Stimulated activated naive CD8-positive, alpha-beta T cell treated with anti-CD3 and anti-CD28 coated beads, Interleukin-15, amount 100 ng/mL, for 72 hours (primary cell): ENCODE measurements around the gene PMM2.
"Not testable (repeated sequence)": the region's sequence is repeated elsewhere in the genome, so short reads cannot be mapped to it uniquely, and the experiment has no call there.

Source experiments
- ATAC-seq: fragments of 150-1000 bp; cut with Tn5 transposase; 2 replicates; pipeline ENCODE4 v1.10.0; 2021; ENCODE audit warnings: mild to moderate bottlenecking, moderate library complexity
- DNase-seq, 2 donors: peaks; one replicate each; pipeline ENCODE4 v3.0.0; 2021 to 2022
- H3K27ac Mint-ChIP-seq, 2 donors: one replicate each; pipeline ENCODE4 v1.8.0; 2022; ENCODE audit warnings: mild to moderate bottlenecking in 2 of 2, mixed read lengths in 2 of 2, moderate library complexity in 2 of 2
- H3K27me3 Mint-ChIP-seq: one replicate; pipeline ENCODE4 v1.8.0; 2022; ENCODE audit warnings: mixed read lengths
- H3K4me1 Mint-ChIP-seq: one replicate; pipeline ENCODE4 v1.8.0; 2022; ENCODE audit warnings: mild to moderate bottlenecking, mixed read lengths
- H3K4me3 Mint-ChIP-seq, 2 donors: one replicate each; pipeline ENCODE4 v1.8.0; 2022; ENCODE audit warnings: mild to moderate bottlenecking in 2 of 2, mixed read lengths in 2 of 2, moderate library complexity in 1 of 2
- H3K9me3 Mint-ChIP-seq, 2 donors: one replicate each; pipeline ENCODE4 v1.8.0; 2022; ENCODE audit warnings: mixed read lengths in 2 of 2

Gene PMM2

GRCh38 chr16:8828541-8829165 is 31.0 kb downstream of the PMM2 start:
- DNase-seq, result no peak
- no peak for ATAC-seq
- H3K27me3 Mint-ChIP-seq, result no peaks in the 10 kb centered on the region
- H3K27ac Mint-ChIP-seq, result peak overlapping the region in 1 of 2 donors; percentile 78
- no peaks in the 10 kb centered on the region for H3K9me3 Mint-ChIP-seq
- H3K4me3 Mint-ChIP-seq, result no peak overlapping the region
- peaks cover 27% of the 10 kb centered on the region for H3K4me1 Mint-ChIP-seq

DNA sequence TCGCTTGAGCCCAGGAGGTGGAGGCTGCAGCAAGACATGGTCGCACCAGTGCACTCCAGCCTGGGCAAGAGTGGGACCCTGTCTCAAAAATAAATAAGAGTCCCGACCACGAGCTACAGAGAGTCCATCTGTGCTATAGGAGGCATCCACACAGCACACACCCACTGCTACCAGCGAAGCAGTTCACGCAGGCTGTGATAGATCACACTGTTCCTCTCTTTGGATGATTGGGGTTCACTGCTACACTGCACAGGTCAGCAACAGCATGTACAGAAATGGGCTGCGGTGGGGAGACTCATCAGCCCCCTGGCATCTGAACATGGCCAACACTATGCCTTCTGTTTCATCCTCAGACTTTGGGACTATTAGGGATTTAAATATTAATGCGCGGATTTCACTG is 33.8 kb downstream of the PMM2 start:
- no peak for ATAC-seq
- no peak for DNase-seq
- peaks cover 27% of the 10 kb centered on the region for H3K4me1 Mint-ChIP-seq
- no peaks in the 10 kb centered on the region for H3K9me3 Mint-ChIP-seq
- peak overlapping the region in 1 of 2 donors; percentile 75 for H3K27ac Mint-ChIP-seq
- no peak overlapping the region for H3K4me3 Mint-ChIP-seq
- H3K27me3 Mint-ChIP-seq, result no peaks in the 10 kb centered on the region

DNA sequence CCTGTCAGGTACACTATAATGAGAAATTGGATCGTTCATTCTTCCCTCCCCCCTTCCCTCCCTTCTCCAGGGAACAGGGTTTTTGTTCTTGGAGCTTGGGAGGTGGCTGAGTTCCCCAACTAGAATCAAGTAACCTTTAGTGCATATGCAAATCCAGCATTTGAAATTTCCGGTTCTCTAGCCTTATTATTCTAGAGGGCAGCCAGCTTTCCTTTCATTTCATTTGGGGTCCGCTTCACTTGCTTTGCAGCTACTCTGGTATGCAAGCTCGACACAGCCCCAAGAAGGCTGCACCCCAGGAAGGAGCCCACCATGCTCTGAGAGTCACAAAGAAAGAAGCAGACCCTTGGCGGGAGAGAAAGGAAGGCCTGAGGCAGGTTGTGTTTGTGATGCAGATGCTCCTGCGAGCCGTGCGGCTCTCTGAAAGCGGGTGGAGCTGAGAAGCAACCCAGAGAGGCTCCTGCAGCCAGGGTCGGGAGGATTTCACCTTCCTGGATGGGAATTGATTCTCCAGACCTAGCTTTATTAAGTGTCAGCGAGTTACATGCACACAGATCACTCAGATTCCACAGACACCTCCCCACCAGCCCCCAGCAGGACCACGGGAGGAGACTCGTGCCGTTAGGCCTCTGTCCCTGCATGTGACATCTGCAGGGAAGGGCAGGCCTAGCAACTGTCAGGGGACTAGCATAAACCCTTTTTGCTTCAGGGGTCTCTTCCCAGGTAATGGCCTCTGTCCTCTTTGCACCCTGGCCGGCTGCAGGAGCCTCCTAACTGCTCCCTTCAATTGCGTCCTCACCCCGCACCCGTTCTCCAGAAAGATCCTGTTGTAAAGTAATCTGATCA is 34.5 kb downstream of the PMM2 start:
- no peak for DNase-seq
- Mint-ChIP-seq H3K4me3 (no peak overlapping the region), H3K27me3 (no peaks in the 10 kb centered on the region), H3K27ac (peak overlapping the region; percentile 83), H3K9me3 (no peaks in the 10 kb centered on the region), H3K4me1 (peaks cover 27% of the 10 kb centered on the region)
- no peak for ATAC-seq

GRCh38 chr16:8832717-8833105 is 35.1 kb downstream of the PMM2 start:
- H3K27ac Mint-ChIP-seq, result peak overlapping the region; percentile 75 to 84
- H3K9me3 Mint-ChIP-seq, result no peaks in the 10 kb centered on the region
- H3K4me3 Mint-ChIP-seq, result no peak overlapping the region
- peaks cover 27% of the 10 kb centered on the region for H3K4me1 Mint-ChIP-seq
- no peaks in the 10 kb centered on the region for H3K27me3 Mint-ChIP-seq
- DNase-seq (no peak), ATAC-seq (peak; percentile 50)

DNA sequence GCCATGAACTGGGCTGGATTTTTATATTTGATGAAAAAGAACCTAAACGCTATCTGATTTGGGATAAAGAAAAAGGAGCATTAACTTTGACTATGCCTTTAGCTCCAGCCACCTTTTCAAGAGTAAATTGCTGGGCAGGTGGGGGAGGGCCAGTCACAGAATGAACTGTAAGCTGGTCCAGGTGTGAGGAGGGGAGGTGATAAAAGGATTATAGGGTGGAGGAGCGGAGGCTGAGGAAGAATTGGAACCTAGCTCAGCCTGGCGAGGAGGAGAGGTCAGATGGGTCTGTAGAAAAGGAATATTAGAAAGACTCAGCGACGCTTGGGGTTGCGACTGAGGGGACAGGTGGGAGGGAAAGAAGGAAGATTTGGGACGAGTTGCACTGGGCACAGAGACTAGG is 39.2 kb downstream of the PMM2 start:
- H3K27ac Mint-ChIP-seq, H3K4me3 Mint-ChIP-seq, H3K27me3 Mint-ChIP-seq, H3K9me3 Mint-ChIP-seq, ATAC-seq, DNase-seq: not testable (repeated sequence)
- peaks cover 14% of the 10 kb centered on the region for H3K4me1 Mint-ChIP-seq

GRCh38 chr16:8837594-8837993 is 40.0 kb downstream of the PMM2 start:
- H3K4me3 Mint-ChIP-seq, DNase-seq, H3K27ac Mint-ChIP-seq, H3K27me3 Mint-ChIP-seq, ATAC-seq, H3K4me1 Mint-ChIP-seq, H3K9me3 Mint-ChIP-seq: not testable (repeated sequence)

- not testable (repeated sequence) for H3K27me3 Mint-ChIP-seq, H3K4me1 Mint-ChIP-seq, DNase-seq, ATAC-seq, H3K4me3 Mint-ChIP-seq, H3K9me3 Mint-ChIP-seq
- H3K27ac Mint-ChIP-seq, result peak overlapping the region in 1 of 2 donors; percentile 47
These were observed 44.4 kb downstream of the PMM2 start for GRCh38 chr16:8842016-8842415.

DNA sequence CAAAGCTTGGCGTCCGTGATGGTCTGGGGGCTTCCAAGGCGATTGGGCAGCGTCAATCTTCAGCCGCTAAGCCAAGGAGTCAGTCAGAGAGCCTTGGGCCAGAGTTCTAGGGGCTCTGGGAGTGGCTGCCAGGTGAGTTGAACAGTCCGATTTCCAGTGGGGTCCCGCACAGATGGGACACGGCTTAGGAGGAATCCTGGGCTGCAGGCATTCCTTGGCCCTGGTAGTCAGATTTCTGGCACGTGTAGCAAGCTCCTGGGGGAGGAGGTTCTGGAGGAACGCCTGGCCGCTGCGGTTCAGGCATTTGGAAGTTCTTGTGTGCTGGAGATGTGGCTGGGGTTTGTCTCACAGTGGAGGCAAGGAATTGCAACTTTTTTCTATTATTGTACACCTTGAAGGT is 45.7 kb downstream of the PMM2 start:
- H3K4me3 Mint-ChIP-seq, H3K4me1 Mint-ChIP-seq, H3K9me3 Mint-ChIP-seq, DNase-seq, ATAC-seq, H3K27me3 Mint-ChIP-seq: not testable (repeated sequence)
- peak overlapping the region in 1 of 2 donors; percentile 34 for H3K27ac Mint-ChIP-seq

DNA sequence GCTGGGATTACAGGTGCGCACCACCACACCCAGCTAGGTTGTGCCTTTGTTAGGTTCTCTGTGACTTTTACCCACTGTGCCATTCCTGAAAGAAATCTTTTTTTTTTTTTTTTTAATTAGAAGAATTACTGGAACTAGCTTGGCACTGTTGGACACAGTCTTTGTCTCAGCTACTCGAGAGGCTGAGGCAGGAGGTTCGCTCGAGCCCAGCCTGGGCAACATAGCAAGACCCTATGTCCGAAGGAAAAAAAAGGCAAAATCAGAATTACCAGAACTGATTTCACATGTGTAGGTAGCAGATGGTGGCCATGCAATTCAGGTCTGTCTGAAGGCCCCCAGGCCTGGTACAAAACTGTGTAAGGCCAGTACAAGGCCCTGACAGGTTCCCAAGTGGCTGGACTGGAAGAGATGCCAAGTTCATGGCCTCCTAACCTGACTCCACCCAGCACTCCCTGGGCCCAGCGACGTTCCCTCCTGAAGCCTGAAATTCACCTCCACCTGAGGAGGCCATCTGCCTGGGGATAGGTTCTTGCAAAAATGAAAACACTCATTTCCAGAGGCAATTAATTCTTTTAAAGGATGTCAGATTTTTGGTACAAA is 48.2 kb downstream of the PMM2 start:
- no peak for ATAC-seq
- H3K4me1 Mint-ChIP-seq, result peaks cover 25% of the 10 kb centered on the region

DNA sequence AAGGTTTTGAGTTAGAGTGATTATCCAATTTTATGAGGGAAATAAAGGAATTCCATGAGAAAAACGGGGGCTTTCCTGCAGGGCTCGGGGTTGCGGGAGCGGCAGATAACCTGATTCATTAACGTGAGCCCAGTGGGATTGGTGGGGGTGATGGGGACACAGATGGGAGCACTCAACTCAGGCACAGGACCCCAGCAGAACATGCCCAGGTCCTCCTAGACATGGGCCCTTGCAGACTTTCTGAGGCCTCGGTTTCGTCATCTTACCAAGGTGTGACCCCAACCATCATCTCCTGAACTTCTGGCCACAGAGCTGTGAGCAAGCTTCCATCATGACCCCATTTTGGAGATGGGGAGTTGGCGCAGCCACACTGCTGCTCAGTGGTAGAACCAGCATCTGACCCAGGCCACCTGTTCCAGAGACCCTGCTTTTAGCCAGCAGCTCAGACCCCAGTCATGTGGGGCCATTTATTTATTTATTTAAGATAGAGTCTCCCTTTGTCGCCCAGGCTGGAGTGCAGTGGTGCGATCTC is 48.8 kb downstream of the PMM2 start:
- DNase-seq, result no peak
- no peak overlapping the region for H3K4me3 Mint-ChIP-seq
- H3K9me3 Mint-ChIP-seq, result no peaks in the 10 kb centered on the region
- ATAC-seq, result no peak
- H3K4me1 Mint-ChIP-seq, result peaks cover 27% of the 10 kb centered on the region
- no peaks in the 10 kb centered on the region for H3K27me3 Mint-ChIP-seq
- H3K27ac Mint-ChIP-seq, result peak overlapping the region in 1 of 2 donors; percentile 81

More for the DNA sequence above, 48.2 kb downstream of the PMM2 start:
- peak overlapping the region in 1 of 2 donors; percentile 8 for H3K27ac Mint-ChIP-seq
- DNase-seq, result no peak
- H3K9me3 Mint-ChIP-seq, result no peaks in the 10 kb centered on the region
- no peaks in the 10 kb centered on the region for H3K27me3 Mint-ChIP-seq
- no peak overlapping the region for H3K4me3 Mint-ChIP-seq

- Mint-ChIP-seq H3K27me3 (no peaks in the 10 kb centered on the region), H3K27ac (no peak overlapping the region)
These were observed 49.5 kb downstream of the PMM2 start for GRCh38 chr16:8847145-8847544.

GRCh38 chr16:8847623-8848022 is 50.0 kb downstream of the PMM2 start:
- peaks cover 29% of the 10 kb centered on the region for H3K4me1 Mint-ChIP-seq
- ATAC-seq (no peak), DNase-seq (no peak)
- H3K4me3 Mint-ChIP-seq, result no peak overlapping the region
- H3K27me3 Mint-ChIP-seq, result no peaks in the 10 kb centered on the region
- peak overlapping the region in 1 of 2 donors; percentile 22 for H3K27ac Mint-ChIP-seq
- no peaks in the 10 kb centered on the region for H3K9me3 Mint-ChIP-seq

More at GRCh38 chr16:8847145-8847544, 49.5 kb downstream of the PMM2 start:
- DNase-seq, result no peak
- Mint-ChIP-seq H3K4me1 (peaks cover 27% of the 10 kb centered on the region), H3K4me3 (no peak overlapping the region), H3K9me3 (no peaks in the 10 kb centered on the region)
- ATAC-seq, result no peak

DNA sequence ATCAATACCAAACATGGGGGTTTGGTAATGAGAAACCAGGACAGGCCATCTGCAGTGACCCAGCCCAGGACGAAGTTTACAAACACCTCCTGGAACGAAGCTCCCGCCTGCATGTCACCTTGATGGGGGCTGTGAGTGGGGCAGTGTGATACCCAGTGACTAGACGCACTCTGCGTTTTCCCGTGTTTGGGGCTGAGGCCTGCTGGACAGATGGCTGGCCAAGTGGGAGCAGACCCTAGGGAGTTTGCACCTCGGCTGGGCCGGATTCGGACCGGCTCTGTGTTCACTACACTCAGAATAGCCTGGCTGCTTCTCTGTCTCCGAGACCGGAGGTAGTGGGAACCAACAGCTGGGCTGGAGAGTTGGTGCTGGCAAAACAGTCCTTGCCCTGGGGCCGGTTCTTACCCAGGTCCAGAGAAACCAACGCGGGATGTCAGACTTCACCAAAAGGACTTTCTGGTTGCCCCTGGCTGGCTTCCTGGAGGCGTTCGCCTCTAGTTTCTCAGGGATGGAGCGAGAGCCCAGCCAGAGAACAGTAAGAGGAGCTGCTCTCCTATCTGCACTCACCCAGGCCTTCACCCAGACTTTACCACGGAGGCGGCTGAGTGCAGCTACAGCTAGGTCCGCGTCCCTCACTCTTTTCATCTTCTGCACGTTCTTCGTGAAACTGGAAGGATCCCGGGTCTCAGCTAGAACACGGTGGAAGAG is 50.7 kb downstream of the PMM2 start:
- H3K27me3 Mint-ChIP-seq, result no peaks in the 10 kb centered on the region
- H3K27ac Mint-ChIP-seq, result no peak overlapping the region
- ATAC-seq, result no peak
- peaks cover 34% of the 10 kb centered on the region for H3K4me1 Mint-ChIP-seq
- DNase-seq, result no peak
- no peaks in the 10 kb centered on the region for H3K9me3 Mint-ChIP-seq
- H3K4me3 Mint-ChIP-seq, result no peak overlapping the region

DNA sequence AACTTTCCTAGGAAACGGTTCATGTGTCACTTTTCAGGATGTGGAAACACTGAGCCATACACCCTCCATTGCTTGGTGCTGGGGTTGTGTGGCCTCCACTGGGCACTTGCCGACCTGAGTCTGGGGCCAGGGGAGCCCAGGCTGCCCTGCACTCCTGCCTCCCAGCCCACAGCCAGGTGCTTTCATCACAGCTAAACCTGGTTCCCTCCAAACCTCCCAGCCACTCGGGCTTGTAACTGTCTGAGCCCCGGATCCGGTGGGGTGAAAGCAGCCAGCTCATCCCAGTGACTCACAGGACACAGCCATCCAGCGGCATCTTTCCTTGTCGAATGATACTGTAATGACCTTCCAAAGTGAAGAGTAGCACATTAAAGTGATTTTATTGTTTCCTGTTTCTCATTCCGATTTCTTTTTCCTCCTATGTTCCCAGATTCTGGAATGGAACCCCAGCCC is 51.3 kb downstream of the PMM2 start:
- H3K9me3 Mint-ChIP-seq, result no peaks in the 10 kb centered on the region
- H3K4me3 Mint-ChIP-seq, result no peak overlapping the region
- H3K27ac Mint-ChIP-seq, result peak overlapping the region in 1 of 2 donors; percentile 23
- H3K4me1 Mint-ChIP-seq, result peaks cover 31% of the 10 kb centered on the region
- DNase-seq (no peak), ATAC-seq (no peak)
- H3K27me3 Mint-ChIP-seq, result no peaks in the 10 kb centered on the region

DNA sequence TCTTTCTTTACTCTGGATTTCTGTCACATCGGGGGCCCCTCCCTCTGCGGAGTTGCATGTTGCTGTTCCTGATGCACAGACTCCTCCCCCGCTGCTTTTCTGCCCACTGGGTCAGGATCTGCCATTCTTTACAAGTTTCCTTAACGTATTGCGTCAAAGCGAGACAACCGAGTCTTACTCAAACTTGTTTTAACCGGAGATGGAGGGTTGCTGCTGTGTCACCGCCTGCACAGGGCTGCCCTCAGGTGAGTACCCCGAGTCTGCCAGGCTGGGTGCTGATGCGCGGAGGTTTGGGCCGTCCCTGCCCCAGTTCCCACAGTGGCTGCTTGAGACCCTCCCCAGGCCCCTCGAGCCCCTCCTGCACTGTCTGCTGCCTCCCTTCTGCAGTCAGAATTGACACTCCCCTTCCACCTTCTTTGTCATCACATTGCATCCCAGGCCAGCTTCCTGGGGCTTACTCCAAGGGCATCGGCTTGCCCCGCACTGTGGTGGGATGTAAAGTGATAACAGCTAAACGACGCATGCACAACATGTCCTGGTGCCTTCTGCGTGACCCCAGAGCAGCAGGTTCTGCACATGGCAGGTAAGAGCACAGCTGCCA is 51.9 kb downstream of the PMM2 start:
- Mint-ChIP-seq H3K4me1 (peaks cover 28% of the 10 kb centered on the region), H3K9me3 (no peaks in the 10 kb centered on the region), H3K27ac (peak overlapping the region in 1 of 2 donors; percentile 64), H3K4me3 (no peak overlapping the region), H3K27me3 (no peaks in the 10 kb centered on the region)
- DNase-seq (no peak), ATAC-seq (no peak)
